ENCODE measurements around the gene HPS5. TPM values are rescaled to one million over a fixed set of nuclear protein-coding genes. Genes with fewer than 3 reads are reported as not detected.

HPS5 gene
- polyA plus RNA-seq, 1 donor (not counting 4 experiments of a cell fraction or from before 2014, with no cell fraction given), result 20.9 TPM

- Histone ChIP-seq H2AFZ (ENCODE audit: control insufficient read depth, low read length) (no peak overlapping the region), H3K36me3 (ENCODE audit: control insufficient read depth in 2 of 2, extremely low read depth in 1 of 2, insufficient read depth in 2 of 2, low read length in 2 of 2) (peaks cover 27 to 31% of the 10 kb centered on the region in 2 experiments), H3K27ac (ENCODE audit: control insufficient read depth, insufficient read depth, low read length) (no peak overlapping the region), H3K4me1 (ENCODE audit: control insufficient read depth, extremely low read depth, insufficient read depth, low read length) (no peaks in the 10 kb centered on the region), H4K20me1 (ENCODE audit: control insufficient read depth, extremely low read depth, insufficient read depth, low read length) (no peaks in the 10 kb centered on the region), H3K27me3 (ENCODE audit: control insufficient read depth, extremely low read depth, insufficient read depth, low read length) (no peaks in the 10 kb centered on the region), H3K4me3 (ENCODE audit: control insufficient read depth in 2 of 3, extremely low read depth in 1 of 3, insufficient read depth in 2 of 3, low read depth in 1 of 3, low read length in 3 of 3) (no peak overlapping the region), H3K9me1 (ENCODE audit: control insufficient read depth, extremely low read depth, insufficient read depth, low read length) (no peaks in the 10 kb centered on the region), H3K9me3 (ENCODE audit: control insufficient read depth, low read depth, low read length) (no peaks in the 10 kb centered on the region), H3K4me2 (ENCODE audit: control insufficient read depth, extremely low read depth, insufficient read depth, low read depth, low read length) (no peak overlapping the region), H3K79me2 (ENCODE audit: control insufficient read depth, insufficient read depth, low read length) (no peaks in the 10 kb centered on the region), H3K9ac (ENCODE audit: control insufficient read depth, extremely low read depth, insufficient read depth, low read length) (no peak overlapping the region)
- FAIRE-seq, result no peak
- DNase-seq (ENCODE audit: low read depth, low spot score), result no peak
- dilution Hi-C loops (cut with MboI; ENCODE audit: extremely low pct_ligation_motif_present, low sequenced_read_pairs), result no loop called here
- no peak for TF ChIP-seq EZH2 (IDR thresholded peaks at IDR 0.05; ENCODE audit: low read length)
- TF ChIP-seq CTCF (optimal IDR thresholded peaks at IDR 0.05 in 1 of 3, IDR thresholded peaks at IDR 0.05 in 1 of 3, conservative IDR thresholded peaks at IDR 0.05 in 1 of 3; ENCODE audit: extremely low read depth in 1 of 3, insufficient read depth in 2 of 3, low read length in 3 of 3), result no peak
Measured at GRCh38 chr11:18282626-18283025, 39.3 kb downstream of the HPS5 start.

GRCh38 chr11:18280438-18281045 is 41.4 kb downstream of the HPS5 start:
- no peaks in the 10 kb centered on the region for H3K9me3 ChIP-seq (ENCODE audit: control insufficient read depth, low read depth, low read length)
- TF ChIP-seq EZH2 (IDR thresholded peaks at IDR 0.05; ENCODE audit: low read length) (no peak), CTCF (optimal IDR thresholded peaks at IDR 0.05 in 1 of 3, IDR thresholded peaks at IDR 0.05 in 1 of 3, conservative IDR thresholded peaks at IDR 0.05 in 1 of 3; ENCODE audit: extremely low read depth in 1 of 3, insufficient read depth in 2 of 3, low read length in 3 of 3) (no peak)
- FAIRE-seq (no peak), DNase-seq (ENCODE audit: low read depth, low spot score) (no peak)
- H3K27me3 ChIP-seq (ENCODE audit: control insufficient read depth, extremely low read depth, insufficient read depth, low read length), result no peaks in the 10 kb centered on the region
- no peak overlapping the region for H3K4me2 ChIP-seq (ENCODE audit: control insufficient read depth, extremely low read depth, insufficient read depth, low read depth, low read length)
- dilution Hi-C loops (cut with MboI; ENCODE audit: extremely low pct_ligation_motif_present, low sequenced_read_pairs), result no loop called here
- H2AFZ ChIP-seq (ENCODE audit: control insufficient read depth, low read length), result no peak overlapping the region
- no peaks in the 10 kb centered on the region for H3K9me1 ChIP-seq (ENCODE audit: control insufficient read depth, extremely low read depth, insufficient read depth, low read length)
- H4K20me1 ChIP-seq (ENCODE audit: control insufficient read depth, extremely low read depth, insufficient read depth, low read length), result no peaks in the 10 kb centered on the region
- H3K27ac ChIP-seq (ENCODE audit: control insufficient read depth, insufficient read depth, low read length), result no peak overlapping the region
- H3K4me3 ChIP-seq (ENCODE audit: control insufficient read depth in 2 of 3, extremely low read depth in 1 of 3, insufficient read depth in 2 of 3, low read depth in 1 of 3, low read length in 3 of 3), result no peak overlapping the region
- H3K4me1 ChIP-seq (ENCODE audit: control insufficient read depth, extremely low read depth, insufficient read depth, low read length), result no peaks in the 10 kb centered on the region
- no peak overlapping the region for H3K9ac ChIP-seq (ENCODE audit: control insufficient read depth, extremely low read depth, insufficient read depth, low read length)
- H3K36me3 ChIP-seq (ENCODE audit: control insufficient read depth in 2 of 2, extremely low read depth in 1 of 2, insufficient read depth in 2 of 2, low read length in 2 of 2), result peaks cover 14 to 18% of the 10 kb centered on the region in 2 experiments
- no peaks in the 10 kb centered on the region for H3K79me2 ChIP-seq (ENCODE audit: control insufficient read depth, insufficient read depth, low read length)
